HEK293T (cell line): ENCODE results near the gene ANGPTL2.

Experiments used
- CTCF ChIA-PET: fragments of 350-600 bp; formaldehyde crosslinking; extraction: SDS; loops from one replicate; lab custom pipeline; 2021; ENCODE audit warnings: antibody characterized with exemption, inconsistent platforms; lab: Yijun Ruan, JAX
- POLR2A ChIA-PET: fragments of 350-600 bp; formaldehyde crosslinking; extraction: SDS; loops from one replicate; lab custom pipeline; 2020; ENCODE audit warnings: antibody characterized with exemption, inconsistent platforms; lab: Yijun Ruan, JAX
- DNase-seq: peaks from one replicate; pipeline ENCODE4 v3.0.0; 2012; ENCODE audit warnings: mixed read lengths; ENCODE audit errors: extremely low spot score
- ARNT ChIP-seq: fragments of 450-650 bp; IDR thresholded peaks from 2 replicates; pipeline ENCODE4 v1.6.1; 2017; ENCODE audit warnings: mild to moderate bottlenecking
- BHLHE40 ChIP-seq: fragments of 450-650 bp; IDR thresholded peaks from 2 replicates; pipeline ENCODE4 v1.6.1; 2016; ENCODE audit warnings: mild to moderate bottlenecking, moderate library complexity, borderline replicate concordance
- CTBP1 ChIP-seq: fragments of 450-650 bp; IDR thresholded peaks from 2 replicates; pipeline ENCODE4 v1.6.1; 2016; ENCODE audit warnings: borderline replicate concordance
- ELF4 ChIP-seq: fragments of 450-650 bp; IDR thresholded peaks from 2 replicates; pipeline ENCODE4 v1.6.1; 2017; ENCODE audit warnings: antibody characterized with exemption
- FOXA1 ChIP-seq: fragments of 450-650 bp; IDR thresholded peaks from 2 replicates; pipeline ENCODE4 v1.6.1; 2016; ENCODE audit warnings: mild to moderate bottlenecking
- FOXK2 ChIP-seq: fragments of 450-650 bp; IDR thresholded peaks from 2 replicates; pipeline ENCODE4 v1.6.1; 2016; ENCODE audit warnings: mild to moderate bottlenecking
- FOXM1 ChIP-seq: fragments of 450-650 bp; IDR thresholded peaks from 2 replicates; pipeline ENCODE4 v1.6.1; 2017; ENCODE audit warnings: mild to moderate bottlenecking, borderline replicate concordance
- HDGF ChIP-seq: fragments of 450-650 bp; IDR thresholded peaks from 2 replicates; pipeline ENCODE4 v1.6.1; 2017; ENCODE audit warnings: antibody characterized with exemption, borderline replicate concordance
- L3MBTL2 ChIP-seq: fragments of 450-650 bp; conservative IDR thresholded peaks from 2 replicates; pipeline ENCODE4 v1.6.1; 2016; ENCODE audit warnings: mild to moderate bottlenecking
- LEF1 ChIP-seq: fragments of 450-650 bp; IDR thresholded peaks from 2 replicates; pipeline ENCODE4 v1.6.1; 2017; ENCODE audit warnings: mild to moderate bottlenecking, borderline replicate concordance
- NFRKB ChIP-seq: fragments of 450-650 bp; IDR thresholded peaks from 2 replicates; pipeline ENCODE4 v1.6.1; 2016; ENCODE audit warnings: mild to moderate bottlenecking, moderate library complexity
- SP1 ChIP-seq: fragments of 450-650 bp; IDR thresholded peaks from 2 replicates; pipeline ENCODE4 v1.6.1; 2017
- SUZ12 ChIP-seq: fragments of 450-650 bp; IDR thresholded peaks from 2 replicates; pipeline ENCODE4 v1.6.1; 2016; ENCODE audit warnings: mild to moderate bottlenecking
- TARDBP ChIP-seq: fragments of 450-650 bp; IDR thresholded peaks from 2 replicates; pipeline ENCODE4 v1.6.1; 2016
- ZNF384 ChIP-seq: fragments of 450-650 bp; IDR thresholded peaks from 2 replicates; pipeline ENCODE4 v1.6.1; 2016
- TF ChIP-seq, protein P1 (sequence below): fragments of 450-650 bp; IDR thresholded peaks from 2 replicates; pipeline ENCODE4 v1.6.1; 2016

Gene ANGPTL2

GRCh38 chr9:127078988-127079387 lies 43.4 kb downstream of the ANGPTL2 start:
- CTCF ChIA-PET: no interaction called here

GRCh38 chr9:127078336-127078735 lies 44.1 kb downstream of the ANGPTL2 start:
- no peak for DNase-seq
- ChIA-PET POLR2A (no interaction called here), CTCF (no interaction called here)
- TF ChIP-seq ELF4 (no peak), HDGF (no peak), SP1 (no peak), TARDBP (no peak), LEF1 (no peak), FOXM1 (no peak), NFRKB (no peak), FOXA1 (no peak), ZNF384 (no peak), FOXK2 (no peak), ARNT (no peak)
- TF ChIP-seq, protein P1, sequence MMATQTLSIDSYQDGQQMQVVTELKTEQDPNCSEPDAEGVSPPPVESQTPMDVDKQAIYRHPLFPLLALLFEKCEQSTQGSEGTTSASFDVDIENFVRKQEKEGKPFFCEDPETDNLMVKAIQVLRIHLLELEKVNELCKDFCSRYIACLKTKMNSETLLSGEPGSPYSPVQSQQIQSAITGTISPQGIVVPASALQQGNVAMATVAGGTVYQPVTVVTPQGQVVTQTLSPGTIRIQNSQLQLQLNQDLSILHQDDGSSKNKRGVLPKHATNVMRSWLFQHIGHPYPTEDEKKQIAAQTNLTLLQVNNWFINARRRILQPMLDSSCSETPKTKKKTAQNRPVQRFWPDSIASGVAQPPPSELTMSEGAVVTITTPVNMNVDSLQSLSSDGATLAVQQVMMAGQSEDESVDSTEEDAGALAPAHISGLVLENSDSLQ: no peak

More at GRCh38 chr9:127078988-127079387, 43.4 kb downstream of the ANGPTL2 start:
- POLR2A ChIA-PET: no interaction called here
- no peak for DNase-seq
- TF ChIP-seq SUZ12: no peak
- TF ChIP-seq FOXM1: no peak
- no peak for TF ChIP-seq ZNF384
- TF ChIP-seq TARDBP: no peak
- TF ChIP-seq, protein P1: no peak
- no peak for TF ChIP-seq L3MBTL2
- TF ChIP-seq SP1: no peak
- no peak for TF ChIP-seq BHLHE40
- TF ChIP-seq ARNT: no peak
- TF ChIP-seq LEF1: no peak
- TF ChIP-seq HDGF: no peak
- TF ChIP-seq NFRKB: no peak

DNA sequence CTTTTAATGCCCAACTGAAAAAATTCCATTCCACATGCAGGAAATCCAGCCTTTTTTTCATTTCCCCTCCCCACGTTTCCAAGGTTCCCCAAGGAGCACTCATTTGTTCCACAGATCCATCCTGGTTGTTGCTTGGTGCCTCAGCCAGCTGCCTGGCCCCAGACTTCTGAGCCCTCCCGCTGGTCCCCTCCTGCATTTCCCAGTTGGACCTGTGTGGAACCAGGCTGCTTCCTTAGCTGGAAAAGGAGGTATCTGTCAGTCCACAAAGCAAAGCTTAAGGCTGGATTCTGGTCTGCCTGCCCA lies 44.8 kb downstream of the ANGPTL2 start:
- CTCF ChIA-PET: no interaction called here

DNA sequence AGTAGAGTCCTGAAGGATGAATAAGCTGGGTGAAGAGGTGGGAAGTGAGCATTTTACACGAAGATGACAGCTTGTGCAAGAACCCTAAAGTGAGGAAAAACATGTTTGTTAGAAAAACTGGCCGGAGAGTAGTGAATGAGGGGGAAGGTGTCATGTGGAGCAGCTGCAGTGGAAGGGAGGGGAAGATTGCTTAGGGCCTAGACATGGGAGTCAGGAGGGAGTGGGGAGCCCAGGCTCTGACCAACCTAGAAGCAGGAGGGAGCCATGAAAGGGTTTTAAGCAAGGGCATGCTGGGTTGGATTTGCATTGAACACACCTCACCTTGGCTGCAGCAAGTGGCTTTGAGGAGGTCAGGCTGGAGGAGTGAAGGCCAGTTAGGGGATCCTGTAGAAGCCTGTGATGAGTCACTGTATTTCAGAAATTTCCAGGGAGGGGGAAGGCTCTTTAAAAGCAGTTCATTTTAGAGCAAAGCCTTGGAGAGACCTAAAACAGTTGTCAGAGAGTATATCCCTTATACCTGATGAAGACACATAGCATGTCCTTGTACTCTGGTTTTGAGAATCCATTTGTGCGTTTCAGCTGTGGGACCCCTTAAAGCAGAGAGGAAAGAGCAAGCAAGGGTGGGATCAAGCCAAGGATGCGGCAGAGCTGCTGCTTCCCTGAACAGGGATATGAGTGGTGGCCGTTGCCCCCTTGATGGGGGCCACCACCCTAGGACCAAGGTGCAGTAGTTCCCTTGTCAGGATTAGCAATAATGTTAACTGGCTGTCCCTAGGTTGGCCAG lies 45.4 kb downstream of the ANGPTL2 start:
- DNase-seq: no peak
- no peak for TF ChIP-seq TARDBP
- TF ChIP-seq NFRKB: no peak
- TF ChIP-seq CTBP1: no peak
- no peak for TF ChIP-seq BHLHE40
- no peak for TF ChIP-seq LEF1
- no peak for TF ChIP-seq SUZ12
- TF ChIP-seq FOXK2: no peak
- TF ChIP-seq, protein P1: no peak
- no peak for TF ChIP-seq SP1
- TF ChIP-seq L3MBTL2: no peak
- TF ChIP-seq FOXA1: no peak
- no peak for TF ChIP-seq HDGF
- no peak for TF ChIP-seq ZNF384
- no peak for TF ChIP-seq ARNT
- no peak for TF ChIP-seq ELF4
- no peak for TF ChIP-seq FOXM1
- POLR2A ChIA-PET: no interaction called here
- CTCF ChIA-PET: no interaction called here

More for the DNA sequence above, 44.8 kb downstream of the ANGPTL2 start:
- no peak for TF ChIP-seq NFRKB
- TF ChIP-seq FOXM1: no peak
- no peak for TF ChIP-seq LEF1
- no peak for TF ChIP-seq ARNT
- TF ChIP-seq, protein P1: no peak
- TF ChIP-seq TARDBP: no peak
- POLR2A ChIA-PET: no interaction called here
- DNase-seq: no peak

DNA sequence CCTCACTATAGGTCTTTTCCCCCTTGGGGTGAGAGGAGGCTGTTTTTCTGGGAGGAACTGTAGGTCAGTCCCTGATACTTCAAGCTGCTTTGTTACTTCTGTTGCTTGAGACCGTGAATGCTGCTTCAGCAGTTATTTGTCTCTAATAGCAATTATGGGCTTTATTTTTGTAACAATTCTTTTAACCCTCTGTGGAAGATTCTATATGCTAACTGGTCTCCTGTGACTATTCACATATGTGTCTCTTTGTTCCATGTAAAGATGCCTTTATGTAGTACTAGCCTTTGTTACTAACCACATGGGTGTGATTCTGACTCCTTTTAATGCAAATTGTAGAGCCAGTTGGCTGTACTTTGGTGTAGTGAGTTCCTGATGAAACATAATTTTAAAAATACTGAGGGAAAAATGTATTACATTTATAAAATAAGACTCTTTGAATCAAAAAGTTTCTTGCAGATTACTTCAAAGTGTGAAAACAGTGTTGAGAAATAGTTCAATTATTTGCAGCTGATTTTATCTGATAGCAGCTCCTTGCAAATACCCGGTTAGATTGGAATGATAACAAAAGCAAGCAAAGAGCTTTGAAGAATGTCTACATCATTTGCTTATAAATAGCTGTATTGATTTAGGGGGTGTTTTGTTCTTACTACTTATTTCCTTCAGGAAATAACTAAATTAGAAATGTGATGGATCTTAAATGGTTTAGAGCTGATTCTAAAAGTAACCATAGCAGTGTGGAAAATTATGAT lies 46.6 kb downstream of the ANGPTL2 start:
- DNase-seq: no peak
- POLR2A ChIA-PET: no interaction called here
- TF ChIP-seq, protein P1: no peak
- no peak for TF ChIP-seq SP1
- CTCF ChIA-PET: no interaction called here
